Measurements from ENCODE around the gene TIMMDC1. TPM values are rescaled to one million over a fixed set of nuclear protein-coding genes. Genes with fewer than 3 reads are reported as not detected.

The TIMMDC1 gene
- total RNA-seq, 4 donors from 2014 or later = 29.7 to 59.4 (median 40.3) TPM

- Histone ChIP-seq H3K4me1 (peaks cover 0 to 28% (median 5%) of the 10 kb centered on the region in 4 donors), H3K27me3 (no peaks in the 10 kb centered on the region), H3K9me3 (no peaks in the 10 kb centered on the region), H3K27ac (no peak overlapping the region), H3K36me3 (peaks cover 0 to 12% (median 0%) of the 10 kb centered on the region in 3 donors), H3K4me3 (no peak overlapping the region)
- TF ChIP-seq POLR2A (IDR thresholded peaks at IDR 0.05) = no peak
- TF ChIP-seq CTCF (IDR thresholded peaks at IDR 0.05) = no peak
- no peak for DNase-seq
These were observed 1.9 kb downstream of the TIMMDC1 start for GRCh38 chr3:119500265-119500664.

- no peak for TF ChIP-seq POLR2A (IDR thresholded peaks at IDR 0.05)
- no peak for TF ChIP-seq CTCF (IDR thresholded peaks at IDR 0.05)
- Histone ChIP-seq H3K36me3 (peaks cover 0 to 19% (median 0%) of the 10 kb centered on the region in 3 donors), H3K4me3 (no peak overlapping the region), H3K4me1 (peaks cover 0 to 28% (median 5%) of the 10 kb centered on the region in 4 donors), H3K27me3 (no peaks in the 10 kb centered on the region), H3K27ac (no peak overlapping the region), H3K9me3 (no peaks in the 10 kb centered on the region)
- no peak for DNase-seq
These were observed 2.6 kb downstream of the TIMMDC1 start for GRCh38 chr3:119500901-119501300.

- no peaks in the 10 kb centered on the region for H3K27me3 ChIP-seq
- DNase-seq = no peak
- no peak overlapping the region for H3K4me3 ChIP-seq
- H3K27ac ChIP-seq = no peak overlapping the region
- TF ChIP-seq CTCF (IDR thresholded peaks at IDR 0.05) (no peak), POLR2A (IDR thresholded peaks at IDR 0.05) (no peak)
- H3K9me3 ChIP-seq = no peaks in the 10 kb centered on the region
- H3K4me1 ChIP-seq = no peaks in the 10 kb centered on the region
- peaks cover 0 to 43% (median 0%) of the 10 kb centered on the region in 3 donors for H3K36me3 ChIP-seq
These were observed 8.3 kb downstream of the TIMMDC1 start for GRCh38 chr3:119506631-119507030.

- Histone ChIP-seq H3K36me3 (peaks cover 0 to 51% (median 0%) of the 10 kb centered on the region in 3 donors), H3K27ac (no peak overlapping the region), H3K4me1 (no peaks in the 10 kb centered on the region), H3K4me3 (no peak overlapping the region), H3K27me3 (no peaks in the 10 kb centered on the region), H3K9me3 (no peaks in the 10 kb centered on the region)
- DNase-seq = no peak
- TF ChIP-seq POLR2A (IDR thresholded peaks at IDR 0.05) = no peak
- TF ChIP-seq CTCF (IDR thresholded peaks at IDR 0.05) = no peak
These were observed 9.1 kb downstream of the TIMMDC1 start for GRCh38 chr3:119507404-119507803.

- H3K9me3 ChIP-seq = no peaks in the 10 kb centered on the region
- H3K4me3 ChIP-seq = no peak overlapping the region
- TF ChIP-seq POLR2A (IDR thresholded peaks at IDR 0.05) = no peak
- TF ChIP-seq CTCF (IDR thresholded peaks at IDR 0.05) = no peak
- H3K36me3 ChIP-seq = peaks cover 0 to 60% (median 0%) of the 10 kb centered on the region in 3 donors
- no peak overlapping the region for H3K27ac ChIP-seq
- no peaks in the 10 kb centered on the region for H3K4me1 ChIP-seq
- DNase-seq = no peak
- no peaks in the 10 kb centered on the region for H3K27me3 ChIP-seq
These were observed 10.0 kb downstream of the TIMMDC1 start for GRCh38 chr3:119508172-119508845.
